Trophoblast cell (in vitro differentiated cells and primary cell): ENCODE measurements around the gene PCLAF.

Source experiments
- DNase-seq, 2 donors: peaks; one replicate each; pipeline ENCODE4 v3.0.0-alpha.2; 2016
- H2AFZ ChIP-seq: 2 replicates; pipeline ENCODE4 v1.6.1; 2013; ENCODE audit warnings: low read length, moderate library complexity, mild to moderate bottlenecking; ENCODE audit not compliant: insufficient read depth, poor library complexity
- H2AK5ac ChIP-seq: 2 replicates; pipeline ENCODE4 v1.6.1; 2013; ENCODE audit warnings: mild to moderate bottlenecking, low read length
- H2BK120ac ChIP-seq: 2 replicates; pipeline ENCODE4 v1.6.1; 2013; ENCODE audit warnings: low read length, mild to moderate bottlenecking, moderate library complexity; ENCODE audit not compliant: insufficient read depth, poor library complexity
- H2BK12ac ChIP-seq: 2 replicates; pipeline ENCODE4 v1.6.1; 2013; ENCODE audit warnings: mild to moderate bottlenecking, low read length, moderate library complexity
- H2BK5ac ChIP-seq: 2 replicates; pipeline ENCODE4 v1.6.1; 2013; ENCODE audit warnings: low read length, low read depth, moderate library complexity, mild to moderate bottlenecking; ENCODE audit not compliant: poor library complexity
- H3K14ac ChIP-seq: 2 replicates; pipeline ENCODE4 v1.6.1; 2013; ENCODE audit warnings: mild to moderate bottlenecking, low read length
- H3K18ac ChIP-seq: 2 replicates; pipeline ENCODE4 v1.6.1; 2013; ENCODE audit warnings: mild to moderate bottlenecking, low read length
- H3K23ac ChIP-seq: 2 replicates; pipeline ENCODE4 v1.6.1; 2013; ENCODE audit warnings: low read length
- H3K27ac ChIP-seq: 2 replicates; pipeline ENCODE4 v1.5.1; 2013; ENCODE audit warnings: low read depth, mild to moderate bottlenecking, inconsistent platforms, low read length, moderate library complexity
- H3K27me3 ChIP-seq: 2 replicates; pipeline ENCODE4 v1.6.1; 2013; ENCODE audit warnings: inconsistent platforms, mild to moderate bottlenecking, low read length, moderate library complexity; ENCODE audit not compliant: insufficient read depth
- H3K36me3 ChIP-seq, 2 experiments: 1 replicate in 1 of 2; 2 replicates in 1 of 2; pipeline ENCODE4 v1.6.1; 2013; ENCODE audit warnings: low read length in 2 of 2, mild to moderate bottlenecking in 2 of 2, moderate library complexity in 1 of 2; ENCODE audit not compliant: insufficient read depth in 2 of 2, control insufficient read depth in 1 of 2
- H3K4ac ChIP-seq: 2 replicates; pipeline ENCODE4 v1.6.1; 2013; ENCODE audit warnings: low read depth, mild to moderate bottlenecking, low read length, moderate library complexity
- H3K4me1 ChIP-seq, 2 experiments: 1 replicate in 1 of 2; 2 replicates in 1 of 2; pipeline ENCODE4 v1.6.1; 2013; ENCODE audit warnings: low read length in 2 of 2, mild to moderate bottlenecking in 2 of 2, moderate library complexity in 1 of 2; ENCODE audit not compliant: insufficient read depth in 2 of 2, control insufficient read depth in 1 of 2
- H3K4me2 ChIP-seq: 2 replicates; pipeline ENCODE4 v1.6.1; 2013; ENCODE audit warnings: inconsistent platforms, mild to moderate bottlenecking, low read length, moderate library complexity
- H3K4me3 ChIP-seq: 2 replicates; pipeline ENCODE4 v1.5.1; 2013; ENCODE audit warnings: mild to moderate bottlenecking, low read depth, low read length, inconsistent platforms
- H3K79me1 ChIP-seq: one replicate; pipeline ENCODE4 v1.6.1; 2013; ENCODE audit warnings: low read length
- H3K79me2 ChIP-seq: 2 replicates; pipeline ENCODE4 v1.6.1; 2013; ENCODE audit warnings: low read length, mild to moderate bottlenecking; ENCODE audit not compliant: control insufficient read depth, insufficient read depth, poor library complexity
- H3K9ac ChIP-seq: 2 replicates; pipeline ENCODE4 v1.6.1; 2013; ENCODE audit warnings: mild to moderate bottlenecking, low read length
- H3K9me3 ChIP-seq: 2 replicates; pipeline ENCODE4 v1.6.1; 2013; ENCODE audit warnings: low read depth, mild to moderate bottlenecking, control low read depth, inconsistent platforms, low read length; ENCODE audit not compliant: insufficient read depth
- H4K12ac ChIP-seq: 2 replicates; pipeline ENCODE4 v1.6.1; 2013; ENCODE audit warnings: low read depth, mild to moderate bottlenecking, low read length, moderate library complexity
- H4K8ac ChIP-seq: 2 replicates; pipeline ENCODE4 v1.6.1; 2013; ENCODE audit warnings: low read depth, mild to moderate bottlenecking, low read length, moderate library complexity
- H4K91ac ChIP-seq: one replicate; pipeline ENCODE4 v1.6.1; 2013; ENCODE audit warnings: low read depth, mild to moderate bottlenecking, low read length, moderate library complexity
- WGBS: extraction: QIAGEN DNeasy Blood & Tissue Kit; methylation state at CpG from one replicate; pipeline ENCODE4 v1.1.7; 2013; ENCODE audit warnings: missing lambda C conversion rate; ENCODE audit not compliant: insufficient read length, insufficient coverage; ENCODE audit errors: extremely low coverage; 5-methylcytosine and 5-hydroxymethylcytosine counted together

Gene PCLAF

GRCh38 chr15:64343222-64343621 is 38.0 kb downstream of the PCLAF start:
- H4K91ac ChIP-seq = no peak overlapping the region
- no peak overlapping the region for H2BK5ac ChIP-seq
- no peaks in the 10 kb centered on the region for H3K27me3 ChIP-seq
- no peak overlapping the region for H2AFZ ChIP-seq
- H2BK12ac ChIP-seq = no peak overlapping the region
- no peak overlapping the region for H3K18ac ChIP-seq
- no peaks in the 10 kb centered on the region for H3K79me2 ChIP-seq
- no peaks in the 10 kb centered on the region for H3K4me1 ChIP-seq
- no peaks in the 10 kb centered on the region for H3K9me3 ChIP-seq
- no peak overlapping the region for H3K27ac ChIP-seq
- no peak overlapping the region for H3K4me2 ChIP-seq
- H3K23ac ChIP-seq = no peak overlapping the region
- peaks cover 2 to 3% of the 10 kb centered on the region in 2 experiments for H3K36me3 ChIP-seq
- no peak for DNase-seq
- no peak overlapping the region for H4K8ac ChIP-seq
- H3K4me3 ChIP-seq = no peak overlapping the region
- H3K79me1 ChIP-seq = no peaks in the 10 kb centered on the region
- H3K4ac ChIP-seq = no peak overlapping the region
- H4K12ac ChIP-seq = no peak overlapping the region
- H3K9ac ChIP-seq = no peak overlapping the region
- H2BK120ac ChIP-seq = no peak overlapping the region
- H3K14ac ChIP-seq = no peak overlapping the region
- no peak overlapping the region for H2AK5ac ChIP-seq

GRCh38 chr15:64341961-64342360 is 39.3 kb downstream of the PCLAF start:
- 100% methylated on average over 1 of the region's 4 CpGs for WGBS
- Histone ChIP-seq H3K9me3 (no peaks in the 10 kb centered on the region), H3K79me1 (no peaks in the 10 kb centered on the region), H3K4me2 (no peak overlapping the region), H2BK120ac (no peak overlapping the region), H4K12ac (no peak overlapping the region), H2BK12ac (no peak overlapping the region), H3K4ac (no peak overlapping the region), H3K36me3 (peaks cover 2 to 3% of the 10 kb centered on the region in 2 experiments), H3K14ac (no peak overlapping the region), H3K4me3 (no peak overlapping the region), H2AK5ac (no peak overlapping the region), H2BK5ac (no peak overlapping the region), H3K27ac (no peak overlapping the region), H3K18ac (no peak overlapping the region), H2AFZ (no peak overlapping the region), H3K79me2 (no peaks in the 10 kb centered on the region), H3K23ac (no peak overlapping the region), H4K91ac (no peak overlapping the region), H3K27me3 (no peaks in the 10 kb centered on the region), H3K9ac (no peak overlapping the region), H4K8ac (no peak overlapping the region), H3K4me1 (no peaks in the 10 kb centered on the region)
- DNase-seq = peak in 1 of 2 donors; percentile 17

GRCh38 chr15:64340355-64340754 is 40.9 kb downstream of the PCLAF start:
- Histone ChIP-seq H3K9me3 (no peaks in the 10 kb centered on the region), H2BK5ac (no peak overlapping the region), H2BK120ac (no peak overlapping the region), H3K4me2 (no peak overlapping the region), H2BK12ac (no peak overlapping the region), H3K27me3 (no peaks in the 10 kb centered on the region), H3K18ac (no peak overlapping the region), H3K79me2 (no peaks in the 10 kb centered on the region), H3K23ac (no peak overlapping the region), H4K8ac (no peak overlapping the region), H3K14ac (no peak overlapping the region), H3K4me1 (no peaks in the 10 kb centered on the region), H3K4me3 (no peak overlapping the region), H3K27ac (no peak overlapping the region), H3K4ac (no peak overlapping the region), H3K36me3 (peaks cover 2 to 3% of the 10 kb centered on the region in 2 experiments), H4K91ac (no peak overlapping the region), H3K79me1 (no peaks in the 10 kb centered on the region), H2AFZ (no peak overlapping the region), H3K9ac (no peak overlapping the region), H2AK5ac (no peak overlapping the region), H4K12ac (no peak overlapping the region)
- no peak for DNase-seq
- no CpG with 5 or more reads among the region's 1 CpG for WGBS

- no CpG with 5 or more reads among the region's 2 CpGs for WGBS
- no peak for DNase-seq
Measured at GRCh38 chr15:64337761-64338160, 43.5 kb downstream of the PCLAF start.

More at GRCh38 chr15:64337761-64338160, 43.5 kb downstream of the PCLAF start:
- no peaks in the 10 kb centered on the region for H3K79me1 ChIP-seq
- H2AK5ac ChIP-seq = no peak overlapping the region
- H3K23ac ChIP-seq = no peak overlapping the region
- H3K4me1 ChIP-seq = no peaks in the 10 kb centered on the region
- no peak overlapping the region for H3K4me2 ChIP-seq
- peaks cover 2 to 3% of the 10 kb centered on the region in 2 experiments for H3K36me3 ChIP-seq
- H2AFZ ChIP-seq = no peak overlapping the region
- no peak overlapping the region for H3K14ac ChIP-seq
- no peaks in the 10 kb centered on the region for H3K9me3 ChIP-seq
- no peak overlapping the region for H3K4ac ChIP-seq
- no peak overlapping the region for H3K9ac ChIP-seq
- no peak overlapping the region for H2BK12ac ChIP-seq
- no peak overlapping the region for H2BK5ac ChIP-seq
- H3K18ac ChIP-seq = no peak overlapping the region
- H4K91ac ChIP-seq = no peak overlapping the region
- no peaks in the 10 kb centered on the region for H3K79me2 ChIP-seq
- no peak overlapping the region for H3K27ac ChIP-seq
- no peak overlapping the region for H2BK120ac ChIP-seq
- H4K8ac ChIP-seq = no peak overlapping the region
- no peaks in the 10 kb centered on the region for H3K27me3 ChIP-seq
- no peak overlapping the region for H4K12ac ChIP-seq
- no peak overlapping the region for H3K4me3 ChIP-seq
